HG03354 (cell line): ENCODE measurements around the gene DIS3.
"Not testable (repeated sequence)": the region's sequence is repeated elsewhere in the genome, so short reads cannot be mapped to it uniquely, and the experiment has no call there.

ENCODE experiments used
- ATAC-seq: cut with Tn5 transposase; IDR thresholded peaks from one replicate; pipeline ENCODE4 v1.9.1; 2021; ENCODE audit warnings: mild to moderate bottlenecking; ENCODE audit not compliant: unreplicated experiment, poor library complexity, severe bottlenecking

Gene DIS3

DNA sequence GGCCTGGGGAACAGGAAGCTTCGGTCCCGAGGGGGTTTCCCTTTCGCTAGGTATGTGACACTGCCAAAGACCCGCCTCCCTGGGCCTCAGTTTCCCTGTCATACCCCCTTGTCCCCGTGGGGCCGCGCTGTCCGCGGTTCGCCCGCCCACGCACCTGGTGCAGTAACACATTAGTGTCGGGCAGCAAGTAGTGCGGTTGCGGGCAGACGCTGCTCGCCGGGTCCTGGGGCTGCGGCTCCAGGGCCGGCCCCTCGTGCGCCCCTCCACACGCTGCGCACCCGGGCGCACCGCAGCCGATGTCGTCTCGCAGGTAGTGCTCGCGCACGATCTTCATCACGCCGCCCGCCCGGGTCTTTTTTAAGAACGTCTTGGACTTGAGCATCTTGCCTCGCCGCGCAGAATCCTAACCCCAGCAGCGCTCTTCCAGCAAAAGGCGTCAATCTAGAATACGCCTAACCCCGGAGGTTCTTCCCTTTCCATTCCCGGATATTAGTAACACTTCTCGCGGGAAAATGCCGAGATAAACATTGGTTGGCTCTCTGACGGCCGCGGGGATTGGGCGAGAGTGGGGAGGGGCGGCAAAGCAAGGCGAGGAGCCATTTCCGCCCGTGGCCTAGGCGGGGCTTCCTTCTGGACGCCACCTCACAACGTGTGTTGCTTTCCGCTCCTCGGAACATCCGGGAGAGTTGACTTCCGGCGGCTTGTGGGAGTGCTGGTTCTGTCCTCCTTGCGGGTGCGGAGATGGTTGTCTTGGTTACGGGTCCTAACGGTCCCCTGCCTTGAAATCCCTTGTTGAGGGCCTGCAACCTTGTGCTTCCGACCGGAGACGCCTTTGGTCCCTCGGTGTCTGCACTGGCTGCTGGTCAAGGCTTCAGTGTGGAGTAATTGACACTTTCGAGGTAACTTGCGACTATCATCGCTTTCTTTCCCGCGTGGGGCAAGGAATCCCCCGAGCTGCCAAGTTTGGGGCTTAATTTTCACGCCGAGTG lies at the start of gene DIS3, which contains the start of gene PIBF1:
TSS of gene DIS3 (minus strand) at position 450 of the 989 bp plus-strand sequence. CDS start at position 382, 68 bp downstream.
TSS of gene PIBF1 (plus strand) at position 683 of the 989 bp plus-strand sequence. CDS start 1,337 bp downstream, outside the sequence.
- ATAC-seq = peak; percentile 97

GRCh38 chr13:72823724-72824123 lies 42.0 kb upstream of the DIS3 start:
- ATAC-seq = no peak

DNA sequence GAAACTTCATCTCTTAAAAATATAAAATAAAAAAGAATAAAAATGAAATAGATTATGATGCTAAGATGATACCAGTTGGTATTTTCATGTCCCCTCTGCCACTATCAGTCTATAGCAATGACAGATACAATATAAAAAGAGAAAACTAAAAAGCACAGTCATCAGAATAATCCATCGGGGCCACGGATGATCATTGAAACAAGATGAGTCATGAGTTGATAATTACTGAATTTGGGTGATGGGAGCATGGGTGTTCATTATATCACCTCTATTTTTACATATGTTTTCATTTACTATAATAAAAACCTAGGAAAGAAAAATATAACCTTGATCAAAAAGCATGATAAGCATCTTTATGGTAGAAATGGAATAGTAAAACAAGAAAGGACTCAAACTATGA lies 41.4 kb upstream of the DIS3 start:
- no peak for ATAC-seq

GRCh38 chr13:72820898-72821279 lies 39.2 kb upstream of the DIS3 start:
- ATAC-seq = no peak

DNA sequence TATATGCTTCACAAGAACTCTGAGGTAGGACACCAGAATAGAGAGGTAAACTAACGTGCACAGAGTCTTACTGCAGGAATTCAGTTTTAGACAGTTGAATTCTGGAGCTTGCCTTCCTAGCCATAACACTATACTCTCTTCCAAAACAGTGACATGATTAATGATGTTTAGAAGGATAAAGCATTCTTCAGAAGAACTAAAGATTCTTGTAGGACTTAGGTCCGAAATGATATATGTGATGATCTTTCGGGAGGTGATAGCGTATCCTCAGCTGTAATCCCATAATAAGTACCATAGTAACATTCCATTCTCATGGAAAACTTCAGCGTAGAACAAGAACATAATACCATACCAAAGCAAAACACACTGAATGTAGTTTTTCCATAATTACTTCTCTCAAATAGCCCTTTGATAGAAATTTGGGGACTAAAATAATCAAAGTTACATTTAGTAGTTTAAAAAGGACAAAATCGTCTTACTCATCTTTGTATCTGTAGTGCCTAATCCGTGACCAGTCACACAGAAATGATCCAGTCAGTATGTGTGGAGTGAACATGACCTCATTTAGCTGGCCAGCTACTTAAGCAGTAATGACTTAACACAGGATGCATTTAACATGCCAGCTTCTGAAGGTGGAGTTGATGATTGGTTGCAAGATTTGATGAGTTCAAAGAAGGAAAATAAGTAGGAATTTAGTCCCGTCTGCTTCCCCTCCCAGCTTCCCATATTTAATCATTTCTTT lies 38.6 kb upstream of the DIS3 start:
- ATAC-seq = no peak

GRCh38 chr13:72808917-72809500 lies 27.3 kb upstream of the DIS3 start:
- ATAC-seq = no peak

- ATAC-seq = not testable (repeated sequence)
Observed at GRCh38 chr13:72806514-72806913, 24.8 kb upstream of the DIS3 start.

GRCh38 chr13:72805676-72806346 lies 24.1 kb upstream of the DIS3 start:
- ATAC-seq = no peak

GRCh38 chr13:72804301-72804700 lies 22.6 kb upstream of the DIS3 start:
- no peak for ATAC-seq

- no peak for ATAC-seq
Observed at GRCh38 chr13:72798817-72799216, 17.1 kb upstream of the DIS3 start.

GRCh38 chr13:72792640-72793039 lies 10.9 kb upstream of the DIS3 start:
- no peak for ATAC-seq

GRCh38 chr13:72788831-72789230 lies 7.1 kb upstream of the DIS3 start:
- ATAC-seq = no peak

- not testable (repeated sequence) for ATAC-seq
Observed at GRCh38 chr13:72784679-72785078, 3.0 kb upstream of the DIS3 start.

GRCh38 chr13:72782717-72783116 lies 1.0 kb upstream of the DIS3 start:
- no peak for ATAC-seq

DNA sequence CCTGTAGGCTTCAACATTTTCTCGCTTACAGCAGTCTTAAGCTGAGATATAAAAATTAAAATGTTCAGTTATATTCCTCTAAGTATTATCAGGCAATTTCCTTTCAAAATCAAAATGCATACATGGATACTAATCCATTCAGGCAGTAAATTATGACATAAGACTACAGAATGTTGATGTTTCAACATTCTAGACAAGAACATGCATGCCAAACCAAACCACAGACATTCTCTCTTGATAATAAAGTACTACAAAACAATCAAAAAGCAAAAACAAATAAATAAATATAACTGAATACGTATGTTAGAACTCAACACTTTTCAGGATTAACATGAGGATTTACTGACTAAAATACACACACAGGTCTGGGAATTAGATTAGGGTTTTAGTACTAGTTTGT lies 7.7 kb downstream of the DIS3 start:
- ATAC-seq = no peak

DNA sequence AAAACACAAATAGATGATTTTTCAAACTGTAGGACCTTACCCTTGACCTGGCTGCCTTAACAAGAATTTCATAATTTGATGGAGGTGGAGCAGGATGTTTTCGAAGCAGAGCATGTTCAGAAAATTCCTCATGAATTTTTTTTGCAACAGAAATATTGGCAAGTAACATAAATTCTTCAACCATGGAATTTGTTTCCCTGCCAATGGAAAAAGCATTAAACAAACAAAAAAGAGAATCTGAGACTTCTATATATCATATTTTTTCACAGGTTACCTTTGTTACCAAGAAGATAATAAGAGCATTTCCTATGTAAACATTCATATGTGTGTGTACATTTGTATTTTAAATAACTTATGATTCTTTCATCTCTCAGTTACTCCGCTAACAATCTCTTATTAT lies 18.3 kb downstream of the DIS3 start:
- no peak for ATAC-seq

- ATAC-seq = no peak
Observed at GRCh38 chr13:72760189-72760588, 21.5 kb downstream of the DIS3 start.

DNA sequence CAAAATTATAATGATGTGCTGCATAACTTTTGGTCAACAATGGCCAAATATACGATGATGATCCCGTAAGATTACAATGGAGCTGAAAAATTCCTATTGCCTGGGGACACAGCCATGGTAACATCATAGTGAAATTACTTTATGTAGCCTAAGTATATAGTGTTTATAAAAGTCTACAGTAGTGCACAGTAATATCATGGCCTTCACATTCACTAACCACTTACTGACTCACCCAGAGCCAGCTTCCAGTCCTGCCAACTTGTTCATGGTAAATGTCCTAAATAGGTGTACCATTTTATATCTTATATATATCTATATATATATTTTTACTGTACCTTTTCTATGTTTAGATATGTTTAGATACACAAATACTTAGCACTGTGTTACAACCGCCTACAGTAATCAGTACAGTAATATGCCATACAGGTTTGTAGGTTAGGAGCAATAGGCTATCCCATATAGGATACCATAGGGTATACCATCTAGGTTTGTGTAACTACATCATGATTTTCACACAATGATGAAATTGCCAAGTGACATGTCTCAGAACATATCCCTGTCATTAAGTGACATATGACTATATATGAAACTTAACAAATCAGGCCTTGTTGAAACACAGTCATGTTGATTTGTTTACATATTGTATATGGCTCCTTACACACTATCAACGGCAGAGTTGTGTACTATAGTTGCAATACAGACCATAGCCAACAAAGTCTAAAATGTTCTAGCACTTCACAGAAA lies 23.7 kb downstream of the DIS3 start:
- no peak for ATAC-seq

- ATAC-seq = no peak
Observed at GRCh38 chr13:72754111-72754510, 27.6 kb downstream of the DIS3 start.
